Activated CD8-positive, alpha-beta T cell treated with anti-CD3 and anti-CD28 coated beads, Interleukin-2, amount 10 ng/mL, durations not matched to agents 7 days and 5 days (primary cell): ENCODE measurements around the gene SLC16A4. TPM values are rescaled to one million over a fixed set of nuclear protein-coding genes. Genes with fewer than 3 reads are reported as not detected.
A peak's percentile ranks its signal among the peaks of the same experiment; 100 is the strongest.

Experiments
- ATAC-seq: fragments of 150-1000 bp; cut with Tn5 transposase; one replicate; pipeline ENCODE4 v1.10.0; 2021; ENCODE audit warnings: moderate library complexity
- CTCF ChIA-PET: fragments of 350-600 bp; sonication (Branson Sonifier 250); formaldehyde crosslinking; loops from one replicate; lab custom pipeline; 2021; ENCODE audit warnings: antibody characterized with exemption; lab: Charles Lee
- POLR2A ChIA-PET: fragments of 350-600 bp; sonication (Branson Sonifier 250); formaldehyde crosslinking; loops from one replicate; lab custom pipeline; 2021; ENCODE audit warnings: antibody characterized with exemption; lab: Charles Lee
- DNase-seq: peaks from one replicate; pipeline ENCODE4 v3.0.0-alpha.2; 2020
- H3K27ac Mint-ChIP-seq: one replicate; pipeline ENCODE4 v1.8.0; 2021; ENCODE audit warnings: mild to moderate bottlenecking, mixed read lengths
- H3K27me3 Mint-ChIP-seq: one replicate; pipeline ENCODE4 v1.8.0; 2021; ENCODE audit warnings: low read depth, mixed read lengths
- H3K36me3 Mint-ChIP-seq: one replicate; pipeline ENCODE4 v1.8.0; 2021; ENCODE audit warnings: low read depth, mixed read lengths
- H3K4me1 Mint-ChIP-seq: one replicate; pipeline ENCODE4 v1.8.0; 2021; ENCODE audit warnings: low read depth, mixed read lengths
- H3K4me3 Mint-ChIP-seq: one replicate; pipeline ENCODE4 v1.8.0; 2021; ENCODE audit warnings: mild to moderate bottlenecking, mixed read lengths
- H3K9me3 Mint-ChIP-seq: one replicate; pipeline ENCODE4 v1.8.0; 2022; ENCODE audit warnings: mixed read lengths; ENCODE audit not compliant: insufficient read depth
- total RNA-seq, 2 experiments: library from RNA; stranded (reverse); gene quantifications; one replicate each; pipeline ENCODE4 v1.2.3, GENCODE V29; 2021

Gene SLC16A4
- total RNA-seq, 2 experiments from 2014 or later: 0.23 to 0.26 TPM

GRCh38 chr1:110339407-110340206 lies 51.2 kb downstream of the SLC16A4 start:
- Mint-ChIP-seq H3K27ac (no peak overlapping the region), H3K36me3 (peaks cover 49% of the 10 kb centered on the region), H3K27me3 (no peaks in the 10 kb centered on the region), H3K9me3 (no peaks in the 10 kb centered on the region), H3K4me1 (peaks cover 58% of the 10 kb centered on the region), H3K4me3 (no peak overlapping the region)
- peak; percentile 71 for DNase-seq
- ChIA-PET CTCF (interaction anchor here (0.7 to 5.2 kb wide), 15 partner anchors 8 to 1227 kb away, joined by 3 to 87 read pairs (median 4); partner anchors contain the start of genes KCNC4 and STRIP1), POLR2A (interaction anchor here (0.8 to 4.1 kb wide), 24 partner anchors 9 to 914 kb away, joined by 3 to 69 read pairs (median 4); partner anchors contain the start of genes KCNA3, KCNC4, LAMTOR5 and STRIP1)
- peak; percentile 1 for ATAC-seq

GRCh38 chr1:110338886-110339406 lies 51.9 kb downstream of the SLC16A4 start, which contains the start of gene RBM15:
TSS of gene RBM15 (plus strand) at chr1:110339377. CDS start at chr1:110339406, 29 bp downstream.
- ChIA-PET POLR2A (interaction anchor here (0.7 to 4.1 kb wide), 31 partner anchors 10 to 914 kb away, joined by 3 to 69 read pairs (median 4); partner anchors contain the start of genes KCNA3, KCNC4, LAMTOR5 and STRIP1), CTCF (interaction anchor here (0.7 to 5.2 kb wide), 19 partner anchors 8 to 1226 kb away, joined by 3 to 87 read pairs (median 6); partner anchors contain the start of genes KCNC4 and STRIP1)
- Mint-ChIP-seq H3K9me3 (no peaks in the 10 kb centered on the region), H3K36me3 (peaks cover 42% of the 10 kb centered on the region), H3K4me3 (no peak within 1 kb of the TSS), H3K4me1 (peaks cover 52% of the 10 kb centered on the region), H3K27ac (no peak within 1 kb of the TSS), H3K27me3 (no peaks in the 10 kb centered on the region)
- DNase-seq: peak; percentile 99
- peak; percentile 82 for ATAC-seq

- ChIA-PET POLR2A (interaction anchor here (0.6 to 4.1 kb wide), 31 partner anchors 10 to 913 kb away, joined by 3 to 69 read pairs (median 4); partner anchors contain the start of genes KCNA3, KCNC4, LAMTOR5 and STRIP1), CTCF (interaction anchor here (0.8 to 5.2 kb wide), 22 partner anchors 9 to 1226 kb away, joined by 3 to 87 read pairs (median 6); partner anchors contain the start of genes KCNC4 and STRIP1)
- Mint-ChIP-seq H3K27me3 (no peaks in the 10 kb centered on the region), H3K27ac (no peak overlapping the region), H3K4me1 (peaks cover 46% of the 10 kb centered on the region), H3K36me3 (peaks cover 37% of the 10 kb centered on the region), H3K4me3 (no peak overlapping the region), H3K9me3 (no peaks in the 10 kb centered on the region)
- DNase-seq (peak; percentile 98), ATAC-seq (peak; percentile 77)
These were observed 52.4 kb downstream of the SLC16A4 start for GRCh38 chr1:110338309-110338885.

GRCh38 chr1:110337704-110338308 lies 53.0 kb downstream of the SLC16A4 start:
- Mint-ChIP-seq H3K4me1 (peaks cover 40% of the 10 kb centered on the region), H3K27ac (no peak overlapping the region), H3K4me3 (no peak overlapping the region), H3K36me3 (peaks cover 31% of the 10 kb centered on the region), H3K27me3 (no peaks in the 10 kb centered on the region), H3K9me3 (no peaks in the 10 kb centered on the region)
- ATAC-seq (no peak), DNase-seq (peak; percentile 61)
- CTCF ChIA-PET: interaction anchor here (0.8 to 5.2 kb wide), 21 partner anchors 10 to 449 kb away, joined by 3 to 87 read pairs (median 6); partner anchors contain the start of gene KCNC4
- POLR2A ChIA-PET: interaction anchor here (0.6 to 4.1 kb wide), 23 partner anchors 10 to 789 kb away, joined by 3 to 69 read pairs (median 4); partner anchors contain the start of genes KCNA3, KCNC4, LAMTOR5 and STRIP1

GRCh38 chr1:110336300-110337039 lies 54.4 kb downstream of the SLC16A4 start:
- ChIA-PET CTCF (interaction anchor here (0.8 to 5.2 kb wide), 10 partner anchors 13 to 160 kb away, joined by 3 to 87 read pairs (median 8); partner anchors contain the start of genes KCNC4 and LAMTOR5), POLR2A (interaction anchor here (4.1 kb wide), 1 partner anchor 127 kb away, joined by 69 read pairs; the partner anchor contains the start of gene KCNC4)
- peaks cover 29% of the 10 kb centered on the region for H3K4me1 Mint-ChIP-seq
- no peak for DNase-seq
- H3K27me3 Mint-ChIP-seq: no peaks in the 10 kb centered on the region
- ATAC-seq: no peak
- H3K27ac Mint-ChIP-seq: peak overlapping the region; percentile 71
- H3K4me3 Mint-ChIP-seq: peak overlapping the region; percentile 63
- H3K9me3 Mint-ChIP-seq: no peaks in the 10 kb centered on the region
- H3K36me3 Mint-ChIP-seq: peaks cover 18% of the 10 kb centered on the region

GRCh38 chr1:110335265-110335664 lies 55.6 kb downstream of the SLC16A4 start:
- DNase-seq (no peak), ATAC-seq (no peak)
- POLR2A ChIA-PET: interaction anchor here (0.6 kb wide), 1 partner anchor 8 kb away, joined by 3 read pairs; no protein-coding TSS in a partner anchor
- Mint-ChIP-seq H3K9me3 (no peaks in the 10 kb centered on the region), H3K27ac (no peak overlapping the region), H3K36me3 (peaks cover 5% of the 10 kb centered on the region), H3K4me3 (no peak overlapping the region), H3K27me3 (no peaks in the 10 kb centered on the region), H3K4me1 (peaks cover 17% of the 10 kb centered on the region)
- CTCF ChIA-PET: interaction anchor here (0.9 to 5.2 kb wide), 9 partner anchors 14 to 160 kb away, joined by 3 to 87 read pairs (median 8); partner anchors contain the start of genes KCNC4 and LAMTOR5

- Mint-ChIP-seq H3K27ac (no peak overlapping the region), H3K4me3 (no peak overlapping the region), H3K4me1 (no peaks in the 10 kb centered on the region), H3K9me3 (no peaks in the 10 kb centered on the region), H3K27me3 (peaks cover 3% of the 10 kb centered on the region), H3K36me3 (no peaks in the 10 kb centered on the region)
- ChIA-PET POLR2A (interaction anchor here (1.0 kb wide), 1 partner anchor 10 kb away, joined by 4 read pairs; no protein-coding TSS in a partner anchor), CTCF (interaction anchor here (1.3 to 2.3 kb wide), 2 partner anchors 120 to 126 kb away, joined by 3 to 6 read pairs; no protein-coding TSS in a partner anchor)
- ATAC-seq: no peak
- no peak for DNase-seq
These were observed 62.1 kb downstream of the SLC16A4 start for GRCh38 chr1:110328700-110329099.

- no peaks in the 10 kb centered on the region for H3K36me3 Mint-ChIP-seq
- H3K9me3 Mint-ChIP-seq: no peaks in the 10 kb centered on the region
- CTCF ChIA-PET: interaction anchor here (1.3 to 2.3 kb wide), 2 partner anchors 120 to 126 kb away, joined by 3 to 6 read pairs; no protein-coding TSS in a partner anchor
- POLR2A ChIA-PET: interaction anchor here (1.0 kb wide), 1 partner anchor 10 kb away, joined by 4 read pairs; no protein-coding TSS in a partner anchor
- no peak overlapping the region for H3K4me3 Mint-ChIP-seq
- no peaks in the 10 kb centered on the region for H3K4me1 Mint-ChIP-seq
- no peak overlapping the region for H3K27ac Mint-ChIP-seq
- peaks cover 3% of the 10 kb centered on the region for H3K27me3 Mint-ChIP-seq
- no peak for ATAC-seq
- DNase-seq: no peak
These were observed 62.6 kb downstream of the SLC16A4 start for GRCh38 chr1:110328274-110328673.

- no peak overlapping the region for H3K27ac Mint-ChIP-seq
- H3K4me3 Mint-ChIP-seq: no peak overlapping the region
- no peaks in the 10 kb centered on the region for H3K9me3 Mint-ChIP-seq
- DNase-seq (no peak), ATAC-seq (no peak)
- POLR2A ChIA-PET: interaction anchor here (0.8 kb wide), 1 partner anchor 95 kb away, joined by 3 read pairs; no protein-coding TSS in a partner anchor
- H3K27me3 Mint-ChIP-seq: peaks cover 3% of the 10 kb centered on the region
- no peaks in the 10 kb centered on the region for H3K4me1 Mint-ChIP-seq
- no peaks in the 10 kb centered on the region for H3K36me3 Mint-ChIP-seq
- CTCF ChIA-PET: interaction anchor here (1.2 to 2.3 kb wide), 4 partner anchors 14 to 130 kb away, joined by 4 to 9 read pairs (median 6); no protein-coding TSS in a partner anchor
These were observed 64.0 kb downstream of the SLC16A4 start for GRCh38 chr1:110326826-110327225.

GRCh38 chr1:110324667-110325066 lies 66.2 kb downstream of the SLC16A4 start:
- Mint-ChIP-seq H3K27ac (no peak overlapping the region), H3K9me3 (no peaks in the 10 kb centered on the region), H3K4me1 (no peaks in the 10 kb centered on the region), H3K27me3 (peaks cover 3% of the 10 kb centered on the region), H3K36me3 (no peaks in the 10 kb centered on the region), H3K4me3 (no peak overlapping the region)
- POLR2A ChIA-PET: no interaction called here
- CTCF ChIA-PET: interaction anchor here (1.2 kb wide), 1 partner anchor 12 kb away, joined by 4 read pairs; no protein-coding TSS in a partner anchor
- DNase-seq (no peak), ATAC-seq (no peak)
